ENCODE data around the gene KIF3C. TPM values are rescaled to one million over a fixed set of nuclear protein-coding genes. Genes with fewer than 3 reads are reported as not detected.

The KIF3C gene
- total RNA-seq, 1 experiment from 2014 or later, result 41.4 TPM

GRCh38 chr2:25929789-25930473, 52.4 kb downstream of the KIF3C start:
- no peak overlapping the region for H2BK20ac ChIP-seq (ENCODE audit: low read depth, low read length, poor library complexity, severe bottlenecking)
- H4K20me1 ChIP-seq (ENCODE audit: control insufficient read depth, insufficient read depth, insufficient read length), result no peaks in the 10 kb centered on the region
- H3K23me2 ChIP-seq (ENCODE audit: insufficient read length, low read depth, low read length, poor library complexity, severe bottlenecking), result no peaks in the 10 kb centered on the region
- Mint-ChIP-seq H3K4me1 (peaks cover 9% of the 10 kb centered on the region in 2 experiments), H3K36me3 (ENCODE audit: insufficient read depth in 1 of 3, low read depth in 3 of 3) (peaks cover 24 to 45% (median 44%) of the 10 kb centered on the region in 3 experiments; a peak in 6 of 7 replicates), H3K27ac (no peak overlapping the region), H3K27me3 (ENCODE audit: low read depth) (no peaks in the 10 kb centered on the region), H3K9me3 (no peaks in the 10 kb centered on the region), H3K4me3 (no peak overlapping the region)
- no peaks in the 10 kb centered on the region for H3K79me2 ChIP-seq (ENCODE audit: insufficient read depth, low read length)
- DNase-seq, result no peak
- H2AK5ac ChIP-seq (ENCODE audit: insufficient read length, low read length), result no peak overlapping the region
- no peaks in the 10 kb centered on the region for H3K27me3 ChIP-seq (ENCODE audit: insufficient read depth, low read length)
- no peak overlapping the region for H4K5ac ChIP-seq (ENCODE audit: insufficient read length, low read depth, low read length)
- H3K4ac ChIP-seq (ENCODE audit: low read depth, low read length), result no peak overlapping the region
- H3K23ac ChIP-seq (ENCODE audit: insufficient read length, low read depth, low read length), result no peak overlapping the region
- no peak overlapping the region for H3K9ac ChIP-seq (ENCODE audit: extremely low read depth, insufficient read length, low read length)
- no peak overlapping the region for H3K27ac ChIP-seq (ENCODE audit: insufficient read length, low read depth, low read length)
- no peak overlapping the region for H3T11ph ChIP-seq (ENCODE audit: low read length)
- no peak for TF ChIP-seq CTCF (conservative IDR thresholded peaks at IDR 0.05)
- no peak overlapping the region for H4K91ac ChIP-seq (ENCODE audit: insufficient read length, low read depth, low read length)
- no peak overlapping the region for H3K4me2 ChIP-seq (ENCODE audit: insufficient read depth, insufficient read length, low read length)
- H3K9me3 ChIP-seq (ENCODE audit: control insufficient read depth, low read depth, low read length), result no peaks in the 10 kb centered on the region
- no peak overlapping the region for H2AFZ ChIP-seq (ENCODE audit: low read length)
- H2BK120ac ChIP-seq (ENCODE audit: low read depth, low read length, poor library complexity, severe bottlenecking), result no peak overlapping the region
- H3K18ac ChIP-seq (ENCODE audit: insufficient read length, low read depth, low read length), result no peak overlapping the region
- H2BK15ac ChIP-seq (ENCODE audit: low read depth, low read length), result no peak overlapping the region
- H2BK12ac ChIP-seq (ENCODE audit: insufficient read length, low read depth, low read length), result no peak overlapping the region
- H4K8ac ChIP-seq (replicated peaks; ENCODE audit: insufficient read length, low read depth, low read length), result no peak overlapping the region
- no peak overlapping the region for H3K14ac ChIP-seq (ENCODE audit: insufficient read depth, low read length)
- no peaks in the 10 kb centered on the region; the same call in 1 of the 2 replicates for H3K4me1 ChIP-seq (ENCODE audit: insufficient read depth, low read length)
- H2BK5ac ChIP-seq (ENCODE audit: insufficient read length, low read length), result no peak overlapping the region
- H3K79me1 ChIP-seq (ENCODE audit: insufficient read depth, low read depth, low read length, poor library complexity, severe bottlenecking), result no peaks in the 10 kb centered on the region
- no peak overlapping the region for H3K56ac ChIP-seq (ENCODE audit: insufficient read length, low read depth, low read length)
- no CpG with 5 or more reads among the region's 14 CpGs for WGBS (ENCODE audit: extremely low coverage, insufficient read length, low lambda C conversion rate)
